Keratinocyte (primary cell): ENCODE results near the gene GADD45G. TPM values are rescaled to one million over a fixed set of nuclear protein-coding genes. Genes with fewer than 3 reads are reported as not detected.

Experiments
- DNase-seq: peaks from one replicate; pipeline ENCODE4 v3.0.0-alpha.2; 2011; ENCODE audit warnings: low read depth, missing footprints, low spot score
- FAIRE-seq: peaks from 2 replicates; lab custom pipeline; 2011; peaks lifted over from hg19 to GRCh38; lab: Jason Lieb, UNC
- H2AFZ ChIP-seq: 2 replicates; pipeline ENCODE4 v1.6.0; 2012; ENCODE audit warnings: low read length, control low read depth, inconsistent platforms; ENCODE audit not compliant: control insufficient read depth
- H3K27ac ChIP-seq: 2 replicates; pipeline ENCODE4 v1.5.1; 2011; ENCODE audit warnings: low read length; ENCODE audit not compliant: control insufficient read depth, insufficient read depth
- H3K27me3 ChIP-seq: 3 replicates; pipeline ENCODE4 v1.6.0; 2011; ENCODE audit warnings: low read length; ENCODE audit not compliant: control insufficient read depth, insufficient read depth; ENCODE audit errors: extremely low read depth
- H3K36me3 ChIP-seq, 2 experiments: 2 replicates in 1 of 2; 3 replicates in 1 of 2; pipeline ENCODE4 v1.5.1; 2011; ENCODE audit warnings: low read length in 2 of 2, mild to moderate bottlenecking in 1 of 2; ENCODE audit not compliant: control insufficient read depth in 2 of 2, insufficient read depth in 2 of 2; ENCODE audit errors: extremely low read depth in 1 of 2
- H3K4me1 ChIP-seq: 3 replicates; pipeline ENCODE4 v1.5.1; 2011; ENCODE audit warnings: low read length; ENCODE audit not compliant: control insufficient read depth, insufficient read depth; ENCODE audit errors: extremely low read depth
- H3K4me2 ChIP-seq: 3 replicates; pipeline ENCODE4 v1.6.0; 2011; ENCODE audit warnings: low read depth, low read length; ENCODE audit not compliant: control insufficient read depth, insufficient read depth; ENCODE audit errors: extremely low read depth
- H3K4me3 ChIP-seq, 3 experiments: fragments of 200-600 bp in 1 of 3; sonication (generic) in 1 of 3; 2 replicates in 2 of 3; 3 replicates in 1 of 3; pipeline ENCODE4 v1.5.1; 2011 to 2016; ENCODE audit warnings: low read length in 3 of 3, mild to moderate bottlenecking in 3 of 3, control low read depth in 2 of 3, inconsistent platforms in 1 of 3, low read depth in 1 of 3, mixed read lengths in 1 of 3, mixed run types in 1 of 3, moderate library complexity in 1 of 3; ENCODE audit not compliant: control insufficient read depth in 2 of 3, insufficient read depth in 2 of 3; ENCODE audit errors: extremely low read depth in 1 of 3
- H3K79me2 ChIP-seq: 2 replicates; pipeline ENCODE4 v1.6.0; 2012; ENCODE audit warnings: low read length; ENCODE audit not compliant: control insufficient read depth, insufficient read depth
- H3K9ac ChIP-seq: 3 replicates; pipeline ENCODE4 v1.6.0; 2011; ENCODE audit warnings: low read length; ENCODE audit not compliant: control insufficient read depth, insufficient read depth; ENCODE audit errors: extremely low read depth
- H3K9me1 ChIP-seq: 3 replicates; pipeline ENCODE4 v1.6.0; 2011; ENCODE audit warnings: low read length; ENCODE audit not compliant: control insufficient read depth, insufficient read depth; ENCODE audit errors: extremely low read depth
- H3K9me3 ChIP-seq: 2 replicates; pipeline ENCODE4 v1.5.1; 2012; ENCODE audit warnings: low read depth, low read length; ENCODE audit not compliant: control insufficient read depth
- H4K20me1 ChIP-seq: 3 replicates; pipeline ENCODE4 v1.6.0; 2011; ENCODE audit warnings: low read length; ENCODE audit not compliant: control insufficient read depth, insufficient read depth; ENCODE audit errors: extremely low read depth
- EZH2 ChIP-seq: IDR thresholded peaks from one replicate; pipeline ENCODE4 v1.6.1; 2012; ENCODE audit warnings: inconsistent platforms, mild to moderate bottlenecking, low read length, moderate library complexity
- dilution Hi-C: fragments of 300-500 bp; cut with MboI; formaldehyde crosslinking; loops from one replicate; pipeline ENCODE4 v1.7.0; 2020; ENCODE audit warnings: low sequenced_read_pairs; ENCODE audit not compliant: extremely low pct_ligation_motif_present
- polyA plus RNA-seq, 5 experiments: library from polyadenylated mRNA; depleted of rRNA in 3 of 5; stranded (reverse) in 3 of 5; stranded (forward) in 1 of 5; unstranded in 1 of 5; fragments of >200 nt; gene quantifications; 1 replicate in 1 of 5; 2 replicates in 3 of 5; 3 replicates in 1 of 5; pipeline versions ENCODE4 v1.2.1 to v1.2.3, GENCODE V29; 2011 to 2012; ENCODE audit warnings: missing spikeins in 2 of 5, low read depth in 1 of 5, low replicate concordance in 1 of 5
- TF ChIP-seq, protein P1 (sequence below), 3 experiments: IDR thresholded peaks in 1 of 3; conservative IDR thresholded peaks in 1 of 3; optimal IDR thresholded peaks in 1 of 3; 2 replicates in 2 of 3; 3 replicates in 1 of 3; pipeline versions ENCODE3 to v1.5.1; 2011; ENCODE audit warnings: low read length in 3 of 3, mild to moderate bottlenecking in 3 of 3, moderate library complexity in 2 of 3, control low read depth in 1 of 3, inconsistent platforms in 1 of 3; ENCODE audit not compliant: insufficient read depth in 2 of 3; ENCODE audit errors: extremely low read depth in 1 of 3

Gene GADD45G
- polyA plus RNA-seq, 1 donor (not counting 4 experiments of a cell fraction or from before 2014, with no cell fraction given), result 0.05 TPM

GRCh38 chr9:89596937-89597555, 7.8 kb upstream of the GADD45G start:
- no peak overlapping the region for H3K4me2 ChIP-seq
- H3K27me3 ChIP-seq, result peaks cover 26% of the 10 kb centered on the region
- H3K27ac ChIP-seq, result no peak overlapping the region
- TF ChIP-seq, protein P1, sequence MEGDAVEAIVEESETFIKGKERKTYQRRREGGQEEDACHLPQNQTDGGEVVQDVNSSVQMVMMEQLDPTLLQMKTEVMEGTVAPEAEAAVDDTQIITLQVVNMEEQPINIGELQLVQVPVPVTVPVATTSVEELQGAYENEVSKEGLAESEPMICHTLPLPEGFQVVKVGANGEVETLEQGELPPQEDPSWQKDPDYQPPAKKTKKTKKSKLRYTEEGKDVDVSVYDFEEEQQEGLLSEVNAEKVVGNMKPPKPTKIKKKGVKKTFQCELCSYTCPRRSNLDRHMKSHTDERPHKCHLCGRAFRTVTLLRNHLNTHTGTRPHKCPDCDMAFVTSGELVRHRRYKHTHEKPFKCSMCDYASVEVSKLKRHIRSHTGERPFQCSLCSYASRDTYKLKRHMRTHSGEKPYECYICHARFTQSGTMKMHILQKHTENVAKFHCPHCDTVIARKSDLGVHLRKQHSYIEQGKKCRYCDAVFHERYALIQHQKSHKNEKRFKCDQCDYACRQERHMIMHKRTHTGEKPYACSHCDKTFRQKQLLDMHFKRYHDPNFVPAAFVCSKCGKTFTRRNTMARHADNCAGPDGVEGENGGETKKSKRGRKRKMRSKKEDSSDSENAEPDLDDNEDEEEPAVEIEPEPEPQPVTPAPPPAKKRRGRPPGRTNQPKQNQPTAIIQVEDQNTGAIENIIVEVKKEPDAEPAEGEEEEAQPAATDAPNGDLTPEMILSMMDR (optimal IDR thresholded peaks at IDR 0.05 in 1 of 3, IDR thresholded peaks at IDR 0.05 in 1 of 3, conservative IDR thresholded peaks at IDR 0.05 in 1 of 3; ENCODE audit: extremely low read depth in 1 of 3, insufficient read depth in 2 of 3, low read length in 3 of 3), result no peak
- TF ChIP-seq EZH2, result no peak
- DNase-seq (no peak), FAIRE-seq (no peak)
- dilution Hi-C loops, result no loop called here
- H3K4me1 ChIP-seq, result no peaks in the 10 kb centered on the region
- no peaks in the 10 kb centered on the region for H4K20me1 ChIP-seq
- no peak overlapping the region for H3K4me3 ChIP-seq
- no peaks in the 10 kb centered on the region for H3K79me2 ChIP-seq
- no peaks in the 10 kb centered on the region for H3K9me1 ChIP-seq
- H3K9ac ChIP-seq, result no peak overlapping the region
- H3K9me3 ChIP-seq, result no peaks in the 10 kb centered on the region
- no peaks in the 10 kb centered on the region for H3K36me3 ChIP-seq
- H2AFZ ChIP-seq, result no peak overlapping the region

DNA sequence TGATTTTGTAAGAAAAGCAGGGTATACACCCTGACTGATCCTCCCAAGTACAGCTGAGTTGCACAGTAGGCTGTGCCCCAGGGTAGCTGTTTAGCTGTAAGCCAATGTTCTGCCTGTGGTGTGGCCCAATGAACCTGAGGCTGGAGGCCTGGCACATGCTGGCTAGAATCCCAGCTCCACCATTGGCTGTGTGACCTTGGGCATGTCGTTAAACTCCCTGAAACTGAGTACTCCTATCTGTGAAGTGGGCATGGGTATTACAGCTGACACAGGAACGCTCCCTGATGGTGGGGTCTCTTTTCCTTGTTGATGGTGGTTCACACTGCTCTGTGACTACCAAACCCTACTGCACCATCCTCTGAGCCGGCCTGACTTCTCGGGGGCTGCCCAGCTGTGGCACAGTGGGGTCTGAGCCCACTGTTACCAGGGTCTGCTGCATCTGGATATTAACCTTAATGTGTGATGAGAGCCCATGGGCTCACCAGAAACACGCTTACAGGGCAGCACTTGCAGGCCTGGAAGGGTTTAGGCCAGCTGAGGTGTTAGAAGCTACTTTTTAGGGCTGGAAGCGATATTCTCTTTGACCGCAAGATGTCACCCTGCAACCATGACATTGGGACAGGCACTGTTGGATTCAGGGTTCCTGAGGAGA, 7.0 kb upstream of the GADD45G start:
- no peaks in the 10 kb centered on the region for H3K9me3 ChIP-seq
- FAIRE-seq (no peak), DNase-seq (no peak)
- H2AFZ ChIP-seq, result no peak overlapping the region
- no peaks in the 10 kb centered on the region for H4K20me1 ChIP-seq
- TF ChIP-seq EZH2, result no peak
- TF ChIP-seq, protein P1 (optimal IDR thresholded peaks at IDR 0.05 in 1 of 3, IDR thresholded peaks at IDR 0.05 in 1 of 3, conservative IDR thresholded peaks at IDR 0.05 in 1 of 3; ENCODE audit: extremely low read depth in 1 of 3, insufficient read depth in 2 of 3, low read length in 3 of 3), result peak; percentile 75 to 88 (median 79)
- peaks cover 25% of the 10 kb centered on the region for H3K27me3 ChIP-seq
- no peak overlapping the region for H3K4me3 ChIP-seq
- H3K9me1 ChIP-seq, result no peaks in the 10 kb centered on the region
- H3K4me1 ChIP-seq, result no peaks in the 10 kb centered on the region
- H3K4me2 ChIP-seq, result no peak overlapping the region
- no peaks in the 10 kb centered on the region for H3K36me3 ChIP-seq
- dilution Hi-C loops, result no loop called here
- no peaks in the 10 kb centered on the region for H3K79me2 ChIP-seq
- no peak overlapping the region for H3K9ac ChIP-seq
- H3K27ac ChIP-seq, result no peak overlapping the region
